ENCODE measurements around the gene HAP1. TPM values are rescaled to one million over a fixed set of nuclear protein-coding genes. Genes with fewer than 3 reads are reported as not detected.

HAP1 gene
- polyA plus RNA-seq, 1 of the 3 experiments (the other 2 are of a cell fraction): 0.18 TPM

DNA sequence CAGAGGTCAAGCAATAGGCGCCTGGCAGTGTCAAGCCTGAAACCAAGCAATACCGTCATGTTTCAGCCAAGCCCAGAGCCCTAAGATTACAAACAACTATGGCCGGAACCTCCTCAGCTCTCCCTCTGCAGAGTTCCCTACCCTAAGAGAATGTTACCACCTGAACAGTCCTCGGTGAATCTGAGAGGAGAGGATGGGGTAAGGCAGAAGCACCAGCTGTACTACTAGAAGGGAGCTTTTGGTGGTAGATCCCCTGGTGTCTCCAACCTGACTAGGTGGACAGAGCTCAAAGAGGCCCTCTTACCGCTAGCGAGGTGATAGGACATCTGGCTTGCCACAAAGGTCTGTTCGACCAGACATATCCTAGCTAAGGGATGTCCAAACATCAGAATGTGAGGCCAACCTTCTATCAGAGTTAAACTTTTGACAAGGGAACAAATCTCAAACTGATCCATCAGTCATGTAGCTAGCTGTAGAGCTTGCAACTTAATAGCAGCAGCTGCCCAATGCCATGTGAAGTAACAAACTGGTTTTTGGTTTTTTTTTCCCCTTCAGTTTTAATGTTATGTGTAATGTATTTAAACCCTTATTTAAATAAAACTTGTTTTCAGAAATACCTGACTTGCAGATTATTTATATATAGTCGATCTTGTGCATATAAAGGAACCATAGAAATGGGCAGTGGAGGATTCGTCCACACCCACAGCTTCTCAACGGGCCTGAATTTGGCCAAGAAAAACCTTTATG, 43.2 kb downstream of the HAP1 start:
- Histone ChIP-seq H3K36me3 (replicated peaks in 1 of 2; ENCODE audit: control insufficient read depth in 1 of 2, insufficient read depth in 2 of 2, low read length in 1 of 2) (peaks cover 38 to 53% of the 10 kb centered on the region in 2 experiments), H3K27ac (ENCODE audit: low read depth in 2 of 2, low read length in 1 of 2) (peak overlapping the region; percentile 3 to 100; a peak in 1 of 4 replicates)
- TF ChIP-seq NFIC (IDR thresholded peaks at IDR 0.05; ENCODE audit: borderline replicate concordance): no peak
- no peak for TF ChIP-seq CHD2 (IDR thresholded peaks at IDR 0.05; ENCODE audit: low read length, partially characterized antibody)
- no peak for TF ChIP-seq FOXJ3 (CRISPR knock-in tag; IDR thresholded peaks at IDR 0.05)
- TF ChIP-seq EP300 (IDR thresholded peaks at IDR 0.05; ENCODE audit: borderline replicate concordance in 1 of 2, low read depth in 1 of 2, low read length in 1 of 2): no peak
- no peak for TF ChIP-seq GABPA (IDR thresholded peaks at IDR 0.05; ENCODE audit: low read depth)
- no peak for TF ChIP-seq GATA2 (CRISPR knock-in tag; IDR thresholded peaks at IDR 0.05)
- TF ChIP-seq MXI1 (IDR thresholded peaks at IDR 0.05; ENCODE audit: low read depth, low read length): no peak
- TF ChIP-seq, protein P1, sequence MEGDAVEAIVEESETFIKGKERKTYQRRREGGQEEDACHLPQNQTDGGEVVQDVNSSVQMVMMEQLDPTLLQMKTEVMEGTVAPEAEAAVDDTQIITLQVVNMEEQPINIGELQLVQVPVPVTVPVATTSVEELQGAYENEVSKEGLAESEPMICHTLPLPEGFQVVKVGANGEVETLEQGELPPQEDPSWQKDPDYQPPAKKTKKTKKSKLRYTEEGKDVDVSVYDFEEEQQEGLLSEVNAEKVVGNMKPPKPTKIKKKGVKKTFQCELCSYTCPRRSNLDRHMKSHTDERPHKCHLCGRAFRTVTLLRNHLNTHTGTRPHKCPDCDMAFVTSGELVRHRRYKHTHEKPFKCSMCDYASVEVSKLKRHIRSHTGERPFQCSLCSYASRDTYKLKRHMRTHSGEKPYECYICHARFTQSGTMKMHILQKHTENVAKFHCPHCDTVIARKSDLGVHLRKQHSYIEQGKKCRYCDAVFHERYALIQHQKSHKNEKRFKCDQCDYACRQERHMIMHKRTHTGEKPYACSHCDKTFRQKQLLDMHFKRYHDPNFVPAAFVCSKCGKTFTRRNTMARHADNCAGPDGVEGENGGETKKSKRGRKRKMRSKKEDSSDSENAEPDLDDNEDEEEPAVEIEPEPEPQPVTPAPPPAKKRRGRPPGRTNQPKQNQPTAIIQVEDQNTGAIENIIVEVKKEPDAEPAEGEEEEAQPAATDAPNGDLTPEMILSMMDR (IDR thresholded peaks at IDR 0.05): no peak
- TF ChIP-seq, protein P2, sequence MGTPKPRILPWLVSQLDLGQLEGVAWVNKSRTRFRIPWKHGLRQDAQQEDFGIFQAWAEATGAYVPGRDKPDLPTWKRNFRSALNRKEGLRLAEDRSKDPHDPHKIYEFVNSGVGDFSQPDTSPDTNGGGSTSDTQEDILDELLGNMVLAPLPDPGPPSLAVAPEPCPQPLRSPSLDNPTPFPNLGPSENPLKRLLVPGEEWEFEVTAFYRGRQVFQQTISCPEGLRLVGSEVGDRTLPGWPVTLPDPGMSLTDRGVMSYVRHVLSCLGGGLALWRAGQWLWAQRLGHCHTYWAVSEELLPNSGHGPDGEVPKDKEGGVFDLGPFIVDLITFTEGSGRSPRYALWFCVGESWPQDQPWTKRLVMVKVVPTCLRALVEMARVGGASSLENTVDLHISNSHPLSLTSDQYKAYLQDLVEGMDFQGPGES (IDR thresholded peaks at IDR 0.05; ENCODE audit: low read depth, low read length): no peak
- TF ChIP-seq, protein P3, sequence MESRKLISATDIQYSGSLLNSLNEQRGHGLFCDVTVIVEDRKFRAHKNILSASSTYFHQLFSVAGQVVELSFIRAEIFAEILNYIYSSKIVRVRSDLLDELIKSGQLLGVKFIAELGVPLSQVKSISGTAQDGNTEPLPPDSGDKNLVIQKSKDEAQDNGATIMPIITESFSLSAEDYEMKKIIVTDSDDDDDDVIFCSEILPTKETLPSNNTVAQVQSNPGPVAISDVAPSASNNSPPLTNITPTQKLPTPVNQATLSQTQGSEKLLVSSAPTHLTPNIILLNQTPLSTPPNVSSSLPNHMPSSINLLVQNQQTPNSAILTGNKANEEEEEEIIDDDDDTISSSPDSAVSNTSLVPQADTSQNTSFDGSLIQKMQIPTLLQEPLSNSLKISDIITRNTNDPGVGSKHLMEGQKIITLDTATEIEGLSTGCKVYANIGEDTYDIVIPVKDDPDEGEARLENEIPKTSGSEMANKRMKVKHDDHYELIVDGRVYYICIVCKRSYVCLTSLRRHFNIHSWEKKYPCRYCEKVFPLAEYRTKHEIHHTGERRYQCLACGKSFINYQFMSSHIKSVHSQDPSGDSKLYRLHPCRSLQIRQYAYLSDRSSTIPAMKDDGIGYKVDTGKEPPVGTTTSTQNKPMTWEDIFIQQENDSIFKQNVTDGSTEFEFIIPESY (IDR thresholded peaks at IDR 0.05; ENCODE audit: borderline replicate concordance, low read depth): no peak
- no peak for TF ChIP-seq YY1 (IDR thresholded peaks at IDR 0.05; ENCODE audit: low read depth)

More for the DNA sequence above, 43.2 kb downstream of the HAP1 start:
- ChIA-PET POLR2A (interaction anchor here (0.6 to 1.4 kb wide), 3 partner anchors 25 to 97 kb away, joined by 3 to 7 read pairs (median 4); no protein-coding TSS in a partner anchor), CTCF (interaction anchor here (1.3 to 18.0 kb wide), 8 partner anchors 12 to 142 kb away, joined by 4 to 235 read pairs (median 9); no protein-coding TSS in a partner anchor)
- Histone ChIP-seq H2AFZ (ENCODE audit: low read depth) (no peak overlapping the region), H3F3A (replicated peaks; ENCODE audit: insufficient read depth) (peaks cover 74% of the 10 kb centered on the region), H3K9ac (peak overlapping the region; percentile 100; the same call in 1 of the 2 replicates), H3K9me3 (no peaks in the 10 kb centered on the region), H3K27me3 (ENCODE audit: insufficient read depth) (no peaks in the 10 kb centered on the region), H3K4me1 (ENCODE audit: control insufficient read depth in 1 of 2, insufficient read depth in 2 of 2, low read depth in 1 of 2, low read length in 1 of 2) (peaks cover 13 to 15% of the 10 kb centered on the region in 2 experiments), H3K4me3 (ENCODE audit: low read depth in 2 of 2, low read length in 1 of 2) (peak overlapping the region in 1 of 2 experiments; percentile 75; a peak in 2 of 4 replicates), H4K20me1 (ENCODE audit: insufficient read depth) (peaks cover 42% of the 10 kb centered on the region), H3K4me2 (peak overlapping the region; percentile 80), H3K79me2 (ENCODE audit: insufficient read depth) (peaks cover 27% of the 10 kb centered on the region), H3K9me2 (no peaks in the 10 kb centered on the region)
- no peak for DNase-seq
- WGBS (ENCODE audit: low lambda C conversion rate): 84% methylated on average over 10 of the region's 10 CpGs

Data from SK-N-SH (cell line).